Measurements from ENCODE around the gene DOHH.

DNA sequence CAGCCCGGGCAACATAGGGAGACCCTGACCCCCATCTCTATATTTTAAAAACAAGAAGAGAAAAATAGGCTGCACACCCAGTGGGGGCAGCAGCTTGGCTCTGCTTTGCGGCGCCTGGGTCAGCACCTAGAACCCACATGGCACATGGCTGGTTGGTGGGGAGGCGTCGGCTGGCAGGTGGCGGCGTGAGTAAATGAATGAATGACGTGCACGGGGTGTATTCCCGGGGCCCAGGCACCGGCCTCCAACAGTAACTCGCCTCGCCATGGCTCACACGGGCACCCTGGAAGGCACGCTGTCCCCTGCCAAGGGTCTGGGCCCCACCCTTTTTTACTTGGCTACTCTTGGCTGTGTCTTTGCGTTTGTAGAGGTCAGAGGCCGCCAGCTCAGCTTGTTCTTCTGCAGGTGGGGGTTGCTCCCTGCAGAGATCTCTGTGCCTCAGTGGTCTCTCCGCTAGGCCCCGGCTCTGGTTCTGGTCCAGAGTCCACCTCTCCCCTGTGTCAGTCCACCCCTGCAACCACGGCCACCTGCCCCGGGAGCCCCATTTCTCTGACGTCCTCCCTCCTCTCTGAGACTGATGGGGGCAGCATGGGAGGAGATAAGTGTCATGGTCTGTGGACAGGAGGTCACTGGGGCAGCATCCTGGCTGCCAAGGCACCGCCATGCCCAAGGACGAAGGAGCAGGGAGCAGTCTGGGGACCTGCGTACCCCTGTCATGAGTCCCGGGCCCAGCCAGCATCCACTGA, 11.2 kb upstream of the DOHH start:
- TF ChIP-seq, protein P1, sequence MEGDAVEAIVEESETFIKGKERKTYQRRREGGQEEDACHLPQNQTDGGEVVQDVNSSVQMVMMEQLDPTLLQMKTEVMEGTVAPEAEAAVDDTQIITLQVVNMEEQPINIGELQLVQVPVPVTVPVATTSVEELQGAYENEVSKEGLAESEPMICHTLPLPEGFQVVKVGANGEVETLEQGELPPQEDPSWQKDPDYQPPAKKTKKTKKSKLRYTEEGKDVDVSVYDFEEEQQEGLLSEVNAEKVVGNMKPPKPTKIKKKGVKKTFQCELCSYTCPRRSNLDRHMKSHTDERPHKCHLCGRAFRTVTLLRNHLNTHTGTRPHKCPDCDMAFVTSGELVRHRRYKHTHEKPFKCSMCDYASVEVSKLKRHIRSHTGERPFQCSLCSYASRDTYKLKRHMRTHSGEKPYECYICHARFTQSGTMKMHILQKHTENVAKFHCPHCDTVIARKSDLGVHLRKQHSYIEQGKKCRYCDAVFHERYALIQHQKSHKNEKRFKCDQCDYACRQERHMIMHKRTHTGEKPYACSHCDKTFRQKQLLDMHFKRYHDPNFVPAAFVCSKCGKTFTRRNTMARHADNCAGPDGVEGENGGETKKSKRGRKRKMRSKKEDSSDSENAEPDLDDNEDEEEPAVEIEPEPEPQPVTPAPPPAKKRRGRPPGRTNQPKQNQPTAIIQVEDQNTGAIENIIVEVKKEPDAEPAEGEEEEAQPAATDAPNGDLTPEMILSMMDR (IDR thresholded peaks at IDR 0.05), result no peak
- TF ChIP-seq POLR2A (IDR thresholded peaks at IDR 0.05; ENCODE audit: low read depth) (no peak), POLR2AphosphoS5 (IDR thresholded peaks at IDR 0.05) (no peak)

Measured in esophagus muscularis mucosa (tissue), 3 donors.